NT2/D1 (cell line): ENCODE data around the gene GINS3.

Experiments used
- SUZ12 ChIP-seq: IDR thresholded peaks from 2 replicates; pipeline ENCODE4 v1.6.1; 2011; ENCODE audit not compliant: insufficient read length, insufficient read depth; ENCODE audit errors: extremely low read depth
- YY1 ChIP-seq: IDR thresholded peaks from 2 replicates; pipeline ENCODE4 v1.6.1; 2011; ENCODE audit not compliant: insufficient read length, insufficient read depth
- ZNF274 ChIP-seq: IDR thresholded peaks from 2 replicates; pipeline ENCODE4 v1.6.1; 2011; ENCODE audit warnings: mild to moderate bottlenecking, low read depth, low read length

DNA sequence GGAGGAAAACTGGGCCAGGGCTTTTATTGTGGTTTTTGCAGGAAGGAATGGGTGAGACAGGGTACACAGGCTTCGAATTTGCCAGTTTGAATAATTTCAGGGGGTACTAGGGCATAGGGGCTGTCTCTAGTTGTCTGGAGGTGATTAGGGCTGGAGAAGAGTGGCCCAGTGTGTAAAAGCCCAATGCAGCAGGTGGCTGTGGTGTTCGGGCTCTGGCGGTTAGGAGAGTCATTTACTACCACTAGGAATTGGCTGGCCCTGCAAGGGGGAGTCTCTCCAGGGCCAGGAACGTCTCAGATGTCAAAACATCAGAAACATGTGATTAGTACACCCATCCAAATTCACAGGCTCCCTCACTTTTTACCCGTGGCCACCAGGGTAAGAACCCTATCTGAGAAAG, 50.3 kb downstream of the GINS3 start:
- no peak for TF ChIP-seq SUZ12
- no peak for TF ChIP-seq ZNF274
- TF ChIP-seq YY1: no peak
